ENCODE results near the gene ADIG. TPM values are rescaled to one million over a fixed set of nuclear protein-coding genes. Genes with fewer than 3 reads are reported as not detected.

Gene ADIG
- total and polyA plus RNA-seq, 2 donors (not counting 1 experiment from before 2014, with no cell fraction given) = not detected

GRCh38 chr20:38579219-38579910 is 1.6 kb upstream of the ADIG start:
- no peak for DNase-seq (ENCODE audit: low read depth in 2 of 2)
- Histone ChIP-seq H2AFZ (ENCODE audit: low read length) (no peak overlapping the region), H3K9me3 (ENCODE audit: control insufficient read depth, insufficient read depth, low read depth, low read length) (no peaks in the 10 kb centered on the region), H3K36me3 (ENCODE audit: control insufficient read depth, insufficient read depth, low read length) (peaks cover 2% of the 10 kb centered on the region), H3K27me3 (ENCODE audit: control insufficient read depth, insufficient read depth, low read length) (peaks cover 9% of the 10 kb centered on the region), H3K9ac (ENCODE audit: insufficient read depth, low read length) (no peak overlapping the region), H3K4me1 (ENCODE audit: control insufficient read depth, extremely low read depth, insufficient read depth, low read length) (no peaks in the 10 kb centered on the region), H3K4me2 (ENCODE audit: extremely low read depth, insufficient read depth, low read length) (no peak overlapping the region), H3K27ac (ENCODE audit: insufficient read depth, low read length) (no peak overlapping the region), H3K4me3 (replicated peaks in 1 of 4; ENCODE audit: control extremely low read depth in 1 of 4, insufficient read depth in 1 of 4, low read depth in 3 of 4, low read length in 4 of 4) (no peak overlapping the region), H4K20me1 (ENCODE audit: control insufficient read depth, extremely low read depth, insufficient read depth, low read length) (no peaks in the 10 kb centered on the region), H3K79me2 (ENCODE audit: control insufficient read depth, insufficient read depth, low read length) (no peaks in the 10 kb centered on the region)
- TF ChIP-seq EZH2 (IDR thresholded peaks at IDR 0.05; ENCODE audit: low read length, missing control alignments) (no peak), CTCF (conservative IDR thresholded peaks at IDR 0.05 in 1 of 2, IDR thresholded peaks at IDR 0.05 in 1 of 2; ENCODE audit: low read depth in 1 of 2, low read length in 2 of 2) (no peak)

GRCh38 chr20:38579921-38580320 is 1.1 kb upstream of the ADIG start:
- Histone ChIP-seq H3K4me1 (ENCODE audit: control insufficient read depth, extremely low read depth, insufficient read depth, low read length) (no peaks in the 10 kb centered on the region), H3K79me2 (ENCODE audit: control insufficient read depth, insufficient read depth, low read length) (no peaks in the 10 kb centered on the region)
- no peak for DNase-seq (ENCODE audit: low read depth in 2 of 2)

GRCh38 chr20:38581830-38582358 is 897 bp downstream of the ADIG start:
- Histone ChIP-seq H3K4me1 (ENCODE audit: control insufficient read depth, extremely low read depth, insufficient read depth, low read length) (no peaks in the 10 kb centered on the region), H3K9me3 (ENCODE audit: control insufficient read depth, insufficient read depth, low read depth, low read length) (no peaks in the 10 kb centered on the region), H3K27ac (ENCODE audit: insufficient read depth, low read length) (no peak overlapping the region), H3K79me2 (ENCODE audit: control insufficient read depth, insufficient read depth, low read length) (no peaks in the 10 kb centered on the region), H2AFZ (ENCODE audit: low read length) (no peak overlapping the region), H3K4me3 (replicated peaks in 1 of 4; ENCODE audit: control extremely low read depth in 1 of 4, insufficient read depth in 1 of 4, low read depth in 3 of 4, low read length in 4 of 4) (no peak overlapping the region), H3K36me3 (ENCODE audit: control insufficient read depth, insufficient read depth, low read length) (no peaks in the 10 kb centered on the region), H4K20me1 (ENCODE audit: control insufficient read depth, extremely low read depth, insufficient read depth, low read length) (no peaks in the 10 kb centered on the region), H3K4me2 (ENCODE audit: extremely low read depth, insufficient read depth, low read length) (no peak overlapping the region), H3K9ac (ENCODE audit: insufficient read depth, low read length) (no peak overlapping the region), H3K27me3 (ENCODE audit: control insufficient read depth, insufficient read depth, low read length) (peaks cover 9% of the 10 kb centered on the region)
- DNase-seq (ENCODE audit: low read depth in 2 of 2) = no peak
- no peak for TF ChIP-seq EZH2 (IDR thresholded peaks at IDR 0.05; ENCODE audit: low read length, missing control alignments)
- TF ChIP-seq CTCF (conservative IDR thresholded peaks at IDR 0.05 in 1 of 2, IDR thresholded peaks at IDR 0.05 in 1 of 2; ENCODE audit: low read depth in 1 of 2, low read length in 2 of 2) = no peak

More at GRCh38 chr20:38579921-38580320, 1.1 kb upstream of the ADIG start:
- Histone ChIP-seq H4K20me1 (ENCODE audit: control insufficient read depth, extremely low read depth, insufficient read depth, low read length) (no peaks in the 10 kb centered on the region), H3K9ac (ENCODE audit: insufficient read depth, low read length) (no peak overlapping the region), H3K27ac (ENCODE audit: insufficient read depth, low read length) (no peak overlapping the region), H3K4me3 (replicated peaks in 1 of 4; ENCODE audit: control extremely low read depth in 1 of 4, insufficient read depth in 1 of 4, low read depth in 3 of 4, low read length in 4 of 4) (no peak overlapping the region), H3K9me3 (ENCODE audit: control insufficient read depth, insufficient read depth, low read depth, low read length) (no peaks in the 10 kb centered on the region), H3K4me2 (ENCODE audit: extremely low read depth, insufficient read depth, low read length) (no peak overlapping the region), H3K36me3 (ENCODE audit: control insufficient read depth, insufficient read depth, low read length) (peaks cover 2% of the 10 kb centered on the region), H2AFZ (ENCODE audit: low read length) (no peak overlapping the region), H3K27me3 (ENCODE audit: control insufficient read depth, insufficient read depth, low read length) (peaks cover 9% of the 10 kb centered on the region)
- TF ChIP-seq CTCF (conservative IDR thresholded peaks at IDR 0.05 in 1 of 2, IDR thresholded peaks at IDR 0.05 in 1 of 2; ENCODE audit: low read depth in 1 of 2, low read length in 2 of 2) = no peak
- TF ChIP-seq EZH2 (IDR thresholded peaks at IDR 0.05; ENCODE audit: low read length, missing control alignments) = no peak

Measured in fibroblast of lung (primary cell).